PC-9 (cell line): ENCODE measurements around the gene PLIN1. TPM values are rescaled to one million over a fixed set of nuclear protein-coding genes. Genes with fewer than 3 reads are reported as not detected.

ENCODE experiments used
- BruUV-seq: library from RNA; stranded (reverse); fragments of 400-500 nt; replicated peaks from 2 replicates; lab custom pipeline; 2021; lab: Mats Ljungman, UMichigan
- CTCF ChIA-PET: fragments of 300-600 bp; sonication (Branson Sonifier 250); formaldehyde crosslinking; loops from one replicate; lab custom pipeline; 2022; ENCODE audit warnings: antibody characterized with exemption; lab: Charles Lee
- POLR2A ChIA-PET: fragments of 300-600 bp; sonication (Branson Sonifier 250); formaldehyde crosslinking; loops from one replicate; lab custom pipeline; 2022; ENCODE audit warnings: antibody characterized with exemption; ENCODE audit not compliant: unreplicated experiment; lab: Charles Lee
- DNase-seq, 2 experiments: peaks; one replicate each; pipeline versions ENCODE4 v3.0.0 to v3.0.0-alpha.2; 2015 to 2022; ENCODE audit warnings: mixed read lengths in 1 of 2
- H2AFZ ChIP-seq: fragments of 200-600 bp; sonication (generic); 2 replicates; pipeline ENCODE4 v1.8.1; 2017; ENCODE audit warnings: antibody characterized with exemption
- H3F3A ChIP-seq: fragments of 200-600 bp; sonication (generic); 2 replicates; pipeline ENCODE4 v1.8.1; 2017; ENCODE audit warnings: antibody characterized with exemption, mild to moderate bottlenecking, low read depth; ENCODE audit not compliant: insufficient read depth
- H3K27ac ChIP-seq: fragments of 200-600 bp; sonication (generic); 2 replicates; pipeline ENCODE4 v1.6.1; 2016; ENCODE audit warnings: mixed run types
- H3K27me3 ChIP-seq: fragments of 200-600 bp; sonication (generic); 2 replicates; pipeline ENCODE4 v1.6.1; 2016; ENCODE audit warnings: low read depth, mixed run types; ENCODE audit not compliant: insufficient read depth
- H3K36me3 ChIP-seq: fragments of 200-600 bp; sonication (generic); 2 replicates; pipeline ENCODE4 v1.6.1; 2016; ENCODE audit warnings: low read depth, mixed run types
- H3K4me1 ChIP-seq: fragments of 200-600 bp; sonication (generic); replicated peaks from 2 replicates; pipeline ENCODE4 v1.6.1; 2016; ENCODE audit warnings: mixed run types; ENCODE audit not compliant: insufficient read depth
- H3K4me2 ChIP-seq: fragments of 200-600 bp; sonication (generic); 2 replicates; pipeline ENCODE4 v1.6.1; 2017; ENCODE audit warnings: mixed run types
- H3K4me3 ChIP-seq: fragments of 200-600 bp; sonication (generic); 2 replicates; pipeline ENCODE4 v1.6.1; 2016; ENCODE audit warnings: mixed run types
- H3K79me2 ChIP-seq: fragments of 200-600 bp; sonication (generic); 2 replicates; pipeline ENCODE4 v1.6.1; 2017; ENCODE audit warnings: low read depth, mixed run types
- H3K9me2 ChIP-seq: fragments of 200-600 bp; sonication (generic); 2 replicates; pipeline ENCODE4 v1.8.1; 2017; ENCODE audit warnings: mild to moderate bottlenecking; ENCODE audit not compliant: insufficient read depth
- H3K9me3 ChIP-seq: fragments of 200-600 bp; sonication (generic); 2 replicates; pipeline ENCODE4 v1.8.1; 2016; ENCODE audit warnings: low read depth; ENCODE audit not compliant: insufficient read depth
- H4K20me1 ChIP-seq: fragments of 200-600 bp; sonication (generic); 2 replicates; pipeline ENCODE4 v1.8.1; 2017; ENCODE audit not compliant: insufficient read depth
- EZH2 ChIP-seq: fragments of 200-600 bp; sonication (generic); IDR thresholded peaks from 2 replicates; pipeline ENCODE4 v1.8.0; 2017; ENCODE audit warnings: antibody characterized with exemption, low read depth
- intact Hi-C: fragments of 100-400 bp; cut with micrococcal nuclease; formaldehyde crosslinking; loops from one replicate; pipeline ENCODE4 v1.10.0; 2022; ENCODE audit not compliant: unreplicated experiment
- total RNA-seq: library from RNA; stranded (reverse); gene quantifications from 2 replicates; pipeline ENCODE4 v1.2.3, GENCODE V29; 2021
- TF ChIP-seq, protein P1 (sequence below): fragments of 200-600 bp; sonication (generic); conservative IDR thresholded peaks from 2 replicates; pipeline ENCODE4 v1.6.1; 2017; ENCODE audit warnings: mixed run types, antibody characterized with exemption, mild to moderate bottlenecking, moderate library complexity

The PLIN1 gene
- total RNA-seq, 1 experiment from 2014 or later: 1.0 TPM

DNA sequence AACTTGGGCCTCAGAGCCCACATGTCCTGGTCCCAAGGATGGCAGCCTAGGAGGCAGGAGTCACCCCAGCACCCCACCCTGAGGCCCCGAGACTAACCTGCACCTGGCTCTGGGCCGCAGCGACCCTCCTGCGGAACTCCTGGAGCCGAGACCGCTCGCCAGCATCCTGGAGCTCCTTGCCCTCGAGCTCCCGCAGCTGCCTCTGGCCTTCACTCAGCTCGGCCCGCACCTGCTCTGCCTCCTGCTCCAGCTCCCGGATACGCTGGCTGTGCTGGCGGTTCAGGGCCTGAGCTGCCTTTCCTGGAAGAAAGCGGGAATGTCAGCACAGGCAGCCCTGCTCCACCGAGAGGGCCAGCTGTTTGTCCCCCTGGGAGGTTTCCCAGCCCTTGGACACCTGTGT, 37.1 kb downstream of the PLIN1 start:
- intact Hi-C loops: no loop called here

DNA sequence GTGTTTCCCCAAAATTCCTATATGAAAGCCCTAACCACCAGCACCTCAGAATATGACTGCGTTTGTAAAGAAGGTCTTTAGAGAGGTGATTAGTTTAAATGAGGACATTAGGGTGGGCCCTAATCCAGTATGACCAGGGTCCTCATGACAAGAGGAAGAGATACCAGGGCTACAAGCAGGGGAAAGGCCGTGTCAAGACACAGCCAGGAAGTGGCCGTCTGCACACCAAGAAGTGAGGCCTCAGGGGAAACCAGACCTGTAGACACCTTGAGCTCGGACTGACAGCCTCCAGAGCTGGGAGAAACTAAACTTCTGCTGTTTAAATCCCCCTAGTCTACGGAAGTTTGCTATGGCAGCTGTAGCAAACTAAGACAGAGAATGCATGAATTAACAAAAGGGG, 38.1 kb downstream of the PLIN1 start:
- intact Hi-C loops: no loop called here
- CTCF ChIA-PET: no interaction called here
- Histone ChIP-seq H3K9me3 (no peaks in the 10 kb centered on the region), H3K4me3 (no peak overlapping the region), H3K79me2 (no peaks in the 10 kb centered on the region), H3K4me1 (no peaks in the 10 kb centered on the region), H2AFZ (no peak overlapping the region), H3K4me2 (no peak overlapping the region), H3K36me3 (peaks cover 16% of the 10 kb centered on the region; the same call in 1 of the 2 replicates), H3K27me3 (no peaks in the 10 kb centered on the region), H3K27ac (no peak overlapping the region), H3K9me2 (no peaks in the 10 kb centered on the region), H3F3A (no peaks in the 10 kb centered on the region; the same call in 1 of the 2 replicates), H4K20me1 (no peaks in the 10 kb centered on the region)
- no peak for TF ChIP-seq EZH2
- TF ChIP-seq, protein P1, sequence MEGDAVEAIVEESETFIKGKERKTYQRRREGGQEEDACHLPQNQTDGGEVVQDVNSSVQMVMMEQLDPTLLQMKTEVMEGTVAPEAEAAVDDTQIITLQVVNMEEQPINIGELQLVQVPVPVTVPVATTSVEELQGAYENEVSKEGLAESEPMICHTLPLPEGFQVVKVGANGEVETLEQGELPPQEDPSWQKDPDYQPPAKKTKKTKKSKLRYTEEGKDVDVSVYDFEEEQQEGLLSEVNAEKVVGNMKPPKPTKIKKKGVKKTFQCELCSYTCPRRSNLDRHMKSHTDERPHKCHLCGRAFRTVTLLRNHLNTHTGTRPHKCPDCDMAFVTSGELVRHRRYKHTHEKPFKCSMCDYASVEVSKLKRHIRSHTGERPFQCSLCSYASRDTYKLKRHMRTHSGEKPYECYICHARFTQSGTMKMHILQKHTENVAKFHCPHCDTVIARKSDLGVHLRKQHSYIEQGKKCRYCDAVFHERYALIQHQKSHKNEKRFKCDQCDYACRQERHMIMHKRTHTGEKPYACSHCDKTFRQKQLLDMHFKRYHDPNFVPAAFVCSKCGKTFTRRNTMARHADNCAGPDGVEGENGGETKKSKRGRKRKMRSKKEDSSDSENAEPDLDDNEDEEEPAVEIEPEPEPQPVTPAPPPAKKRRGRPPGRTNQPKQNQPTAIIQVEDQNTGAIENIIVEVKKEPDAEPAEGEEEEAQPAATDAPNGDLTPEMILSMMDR: no peak
- POLR2A ChIA-PET: no interaction called here
- no TSS peak for BruUV-seq
- DNase-seq: no peak

More for the DNA sequence above, 37.1 kb downstream of the PLIN1 start:
- TF ChIP-seq, protein P1: no peak
- no peak for TF ChIP-seq EZH2
- BruUV-seq: no TSS peak
- Histone ChIP-seq H3K79me2 (no peaks in the 10 kb centered on the region), H3K27me3 (no peaks in the 10 kb centered on the region), H4K20me1 (no peaks in the 10 kb centered on the region), H3F3A (no peaks in the 10 kb centered on the region; the same call in 1 of the 2 replicates), H3K4me1 (no peaks in the 10 kb centered on the region), H3K36me3 (peaks cover 16% of the 10 kb centered on the region; the same call in 1 of the 2 replicates), H3K4me2 (no peak overlapping the region), H3K27ac (no peak overlapping the region), H3K4me3 (no peak overlapping the region), H3K9me3 (no peaks in the 10 kb centered on the region), H3K9me2 (no peaks in the 10 kb centered on the region), H2AFZ (no peak overlapping the region)
- ChIA-PET CTCF (no interaction called here), POLR2A (no interaction called here)
- DNase-seq: no peak

DNA sequence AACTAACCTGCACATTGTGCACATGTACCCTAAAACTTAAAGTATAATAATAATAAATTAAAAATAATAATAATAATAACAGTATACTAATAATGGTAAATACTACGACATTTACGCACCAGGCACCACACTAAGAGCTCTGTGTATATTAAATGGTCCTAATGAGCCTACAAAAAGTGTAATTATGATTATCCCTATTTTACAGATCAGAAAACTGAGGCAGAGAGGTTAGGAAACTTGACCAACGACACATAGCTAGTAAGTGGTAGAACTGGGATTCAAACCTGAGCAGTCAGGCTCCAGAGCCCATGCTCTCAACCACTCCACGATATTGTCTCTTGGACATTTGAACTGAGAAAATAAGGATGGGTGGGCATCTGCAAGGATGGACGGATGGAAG, 38.9 kb downstream of the PLIN1 start:
- TF ChIP-seq EZH2: no peak
- TF ChIP-seq, protein P1: no peak
- DNase-seq: no peak
- intact Hi-C loops: no loop called here
- Histone ChIP-seq H2AFZ (no peak overlapping the region), H3K27ac (no peak overlapping the region), H3K36me3 (peaks cover 16% of the 10 kb centered on the region; the same call in 1 of the 2 replicates), H3K9me3 (no peaks in the 10 kb centered on the region), H3K27me3 (no peaks in the 10 kb centered on the region), H3K4me3 (no peak overlapping the region), H3F3A (no peaks in the 10 kb centered on the region; the same call in 1 of the 2 replicates), H3K4me2 (no peak overlapping the region), H3K79me2 (no peaks in the 10 kb centered on the region), H3K4me1 (no peaks in the 10 kb centered on the region), H3K9me2 (no peaks in the 10 kb centered on the region), H4K20me1 (no peaks in the 10 kb centered on the region)
- no TSS peak for BruUV-seq
- POLR2A ChIA-PET: no interaction called here
- CTCF ChIA-PET: no interaction called here
